H1 (cell line): ENCODE results near the gene SNX33.

ENCODE experiments used
- CBX5 ChIP-seq: fragments of 300-800, 300-1000 bp; sonication (generic); IDR thresholded peaks from 2 replicates; pipeline ENCODE4 v1.7.1; 2016; ENCODE audit warnings: antibody characterized with exemption, low read length, low read depth
- EZH2 ChIP-seq: fragments of 200-600 bp; sonication (generic); IDR thresholded peaks from 2 replicates; pipeline ENCODE4 v1.7.1; 2012; ENCODE audit warnings: low read depth, mild to moderate bottlenecking, moderate library complexity, low read length, inconsistent platforms; ENCODE audit not compliant: severe bottlenecking
- HDAC2 ChIP-seq, 2 experiments: fragments of 300-600 bp in 1 of 2; sonication (generic) in 1 of 2; IDR thresholded peaks; 2 replicates each; pipeline ENCODE4 v1.6.1; 2011 to 2012; ENCODE audit warnings: low read depth in 2 of 2, low read length in 2 of 2, mild to moderate bottlenecking in 2 of 2, moderate library complexity in 2 of 2, borderline replicate concordance in 1 of 2, inconsistent platforms in 1 of 2
- JUN ChIP-seq: IDR thresholded peaks from 2 replicates; pipeline ENCODE4 v1.6.1; 2011; ENCODE audit warnings: low read depth, mild to moderate bottlenecking, improper control_type of control experiment, low read length
- NANOG ChIP-seq: IDR thresholded peaks from 2 replicates; pipeline ENCODE4 v1.6.1; 2011; ENCODE audit warnings: low read length, low read depth, mild to moderate bottlenecking, inconsistent platforms; ENCODE audit not compliant: insufficient read depth, poor library complexity, severe bottlenecking
- NRF1 ChIP-seq: IDR thresholded peaks from 2 replicates; pipeline ENCODE4 v1.6.1; 2011; ENCODE audit warnings: mild to moderate bottlenecking, low read depth, low read length, improper control_type of control experiment
- POLR2A ChIP-seq, 2 experiments: IDR thresholded peaks; 1 replicate in 1 of 2; 2 replicates in 1 of 2; pipeline ENCODE4 v1.6.1; 2011; ENCODE audit warnings: low read depth in 2 of 2, low read length in 2 of 2, mild to moderate bottlenecking in 2 of 2; ENCODE audit errors: control extremely low read depth in 1 of 2
- POLR2AphosphoS5 ChIP-seq: IDR thresholded peaks from 2 replicates; pipeline ENCODE4 v1.6.1; 2011; ENCODE audit warnings: low read depth, low read length
- SP1 ChIP-seq: IDR thresholded peaks from 2 replicates; pipeline ENCODE4 v1.6.1; 2011; ENCODE audit warnings: low read depth, low read length
- SP2 ChIP-seq: IDR thresholded peaks from 2 replicates; pipeline ENCODE4 v1.6.1; 2012; ENCODE audit warnings: mild to moderate bottlenecking, low read length, inconsistent platforms
- TAF1 ChIP-seq: IDR thresholded peaks from 2 replicates; pipeline ENCODE4 v1.6.1; 2011; ENCODE audit warnings: mild to moderate bottlenecking, low read depth, low read length
- TF ChIP-seq, protein P1 (sequence below), 3 experiments: IDR thresholded peaks; 1 replicate in 2 of 3; 2 replicates in 1 of 3; pipeline versions ENCODE4 v1.5.1 to v1.6.1; 2011; ENCODE audit warnings: low read length in 3 of 3, mild to moderate bottlenecking in 3 of 3, inconsistent platforms in 2 of 3, low read depth in 1 of 3, moderate library complexity in 1 of 3; ENCODE audit not compliant: insufficient read depth in 1 of 3; ENCODE audit errors: control extremely low read depth in 1 of 3

DNA sequence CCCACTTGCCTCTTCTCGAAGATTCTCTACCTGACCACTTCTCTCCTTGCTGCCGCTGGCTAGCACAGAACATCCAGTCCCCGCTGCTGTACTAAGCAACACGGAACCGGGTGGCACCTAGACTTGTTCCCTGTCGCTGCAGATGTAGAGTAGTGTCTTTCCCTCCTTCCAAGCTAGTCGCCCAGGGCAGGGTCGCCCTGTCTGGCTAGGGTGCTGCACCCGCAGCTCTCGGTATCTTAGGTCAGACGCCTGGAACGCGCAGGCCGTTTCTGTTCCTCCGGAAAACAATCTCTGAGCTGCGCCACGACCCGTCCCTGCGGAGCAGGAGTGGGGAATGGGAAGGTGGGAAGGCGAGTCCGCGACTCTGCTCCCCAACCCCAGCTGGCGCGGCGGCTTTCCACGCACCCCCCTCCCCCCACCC, 758 bp upstream of the SNX33 start:
- TF ChIP-seq, protein P1, sequence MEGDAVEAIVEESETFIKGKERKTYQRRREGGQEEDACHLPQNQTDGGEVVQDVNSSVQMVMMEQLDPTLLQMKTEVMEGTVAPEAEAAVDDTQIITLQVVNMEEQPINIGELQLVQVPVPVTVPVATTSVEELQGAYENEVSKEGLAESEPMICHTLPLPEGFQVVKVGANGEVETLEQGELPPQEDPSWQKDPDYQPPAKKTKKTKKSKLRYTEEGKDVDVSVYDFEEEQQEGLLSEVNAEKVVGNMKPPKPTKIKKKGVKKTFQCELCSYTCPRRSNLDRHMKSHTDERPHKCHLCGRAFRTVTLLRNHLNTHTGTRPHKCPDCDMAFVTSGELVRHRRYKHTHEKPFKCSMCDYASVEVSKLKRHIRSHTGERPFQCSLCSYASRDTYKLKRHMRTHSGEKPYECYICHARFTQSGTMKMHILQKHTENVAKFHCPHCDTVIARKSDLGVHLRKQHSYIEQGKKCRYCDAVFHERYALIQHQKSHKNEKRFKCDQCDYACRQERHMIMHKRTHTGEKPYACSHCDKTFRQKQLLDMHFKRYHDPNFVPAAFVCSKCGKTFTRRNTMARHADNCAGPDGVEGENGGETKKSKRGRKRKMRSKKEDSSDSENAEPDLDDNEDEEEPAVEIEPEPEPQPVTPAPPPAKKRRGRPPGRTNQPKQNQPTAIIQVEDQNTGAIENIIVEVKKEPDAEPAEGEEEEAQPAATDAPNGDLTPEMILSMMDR (IDR thresholded peaks at IDR 0.05; ENCODE audit: control extremely low read depth in 1 of 3, insufficient read depth in 1 of 3, low read depth in 1 of 3, low read length in 3 of 3) = no peak
- no peak for TF ChIP-seq NRF1
- no peak for TF ChIP-seq HDAC2 (IDR thresholded peaks at IDR 0.05; ENCODE audit: borderline replicate concordance in 1 of 2, low read depth in 2 of 2, low read length in 2 of 2)
- TF ChIP-seq POLR2AphosphoS5 = no peak
- no peak for TF ChIP-seq POLR2A (IDR thresholded peaks at IDR 0.05; ENCODE audit: control extremely low read depth in 1 of 2, low read depth in 2 of 2, low read length in 2 of 2)
- TF ChIP-seq CBX5 = no peak
- no peak for TF ChIP-seq NANOG
- TF ChIP-seq TAF1 = no peak
- TF ChIP-seq SP2 = no peak
- no peak for TF ChIP-seq SP1
- TF ChIP-seq EZH2 = peak; percentile 40
- no peak for TF ChIP-seq JUN
